Activated gamma-delta T cell treated with Interleukin-2 at 50 U/mL for 16 hours (primary cell): ENCODE measurements around the gene FLNB.
"Not testable (repeated sequence)": the region's sequence is repeated elsewhere in the genome, so short reads cannot be mapped to it uniquely, and the experiment has no call there.

Source experiments
- DNase-seq: peaks from one replicate; pipeline ENCODE4 v3.0.0-alpha.2; 2020

FLNB gene

DNA sequence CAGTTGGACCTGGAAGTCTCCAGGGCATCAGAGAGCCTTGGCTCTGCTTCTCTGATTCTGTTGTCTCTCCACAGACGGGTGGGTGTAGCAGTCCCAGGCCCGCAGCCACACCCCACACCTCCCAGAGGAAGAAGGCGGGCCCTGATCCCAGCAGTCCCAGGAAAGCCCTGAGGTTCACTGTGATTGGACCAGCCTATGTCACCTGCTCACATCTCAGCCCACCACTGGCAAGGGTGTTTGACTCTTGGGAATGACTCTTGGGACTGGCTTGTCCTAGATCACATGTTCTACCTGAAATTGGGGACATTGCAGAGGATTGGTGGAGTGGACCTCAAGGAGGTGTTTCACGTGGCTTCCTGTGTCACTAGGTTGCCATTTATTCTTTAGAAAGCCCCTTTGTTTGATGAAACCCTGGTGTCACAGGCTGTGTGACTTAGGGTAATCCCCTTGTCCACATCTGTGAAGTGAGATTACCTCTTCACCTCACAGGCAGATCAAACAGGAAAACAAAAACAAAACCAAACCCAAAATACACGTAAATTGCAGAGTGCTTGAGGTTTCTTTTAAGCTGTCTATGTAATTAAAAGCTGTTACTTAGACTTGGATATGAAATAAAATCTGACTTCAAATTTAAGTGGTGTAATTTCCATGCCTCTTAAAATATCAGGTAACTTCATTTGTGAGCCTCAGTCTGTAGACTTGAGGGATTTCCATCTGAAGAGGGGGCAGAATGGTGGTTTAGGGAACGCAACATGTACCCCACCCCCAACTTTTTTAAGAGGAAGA, 26.7 kb downstream of the FLNB start:
- no peak for DNase-seq

DNA sequence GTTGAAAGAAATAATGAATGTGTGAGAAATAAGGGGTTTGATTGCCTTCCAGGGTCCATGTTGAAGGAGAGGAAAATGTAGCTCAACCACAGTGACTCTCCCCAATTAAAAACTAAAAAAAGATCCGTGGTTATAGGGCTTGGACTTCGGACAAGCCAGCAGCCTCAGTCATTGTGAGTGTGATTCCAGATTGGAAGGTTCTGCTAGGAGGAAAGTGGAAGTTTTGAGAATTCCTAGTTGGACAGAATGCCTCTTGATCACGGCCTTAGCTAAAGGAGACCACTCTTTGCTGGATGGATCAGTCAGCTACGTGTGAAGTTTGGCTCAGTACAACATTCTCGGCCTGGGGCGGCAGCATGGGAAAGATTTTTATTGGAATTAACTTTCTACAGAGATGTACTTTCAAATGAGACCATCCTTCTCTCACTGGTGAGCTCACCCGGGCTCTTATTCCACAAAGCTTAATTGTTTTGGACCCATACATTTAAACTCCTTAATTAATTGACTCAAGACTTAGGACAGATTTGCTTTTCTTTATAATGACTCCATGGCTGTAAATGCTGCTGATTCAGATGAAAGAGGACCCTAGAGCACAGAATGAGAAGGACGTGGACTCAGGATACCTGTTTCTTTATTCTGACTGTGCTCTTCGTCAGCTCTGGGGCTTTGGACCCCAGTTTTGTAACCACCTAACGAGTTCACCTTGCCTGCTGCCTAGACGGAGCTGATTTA, 27.5 kb downstream of the FLNB start:
- no peak for DNase-seq

DNA sequence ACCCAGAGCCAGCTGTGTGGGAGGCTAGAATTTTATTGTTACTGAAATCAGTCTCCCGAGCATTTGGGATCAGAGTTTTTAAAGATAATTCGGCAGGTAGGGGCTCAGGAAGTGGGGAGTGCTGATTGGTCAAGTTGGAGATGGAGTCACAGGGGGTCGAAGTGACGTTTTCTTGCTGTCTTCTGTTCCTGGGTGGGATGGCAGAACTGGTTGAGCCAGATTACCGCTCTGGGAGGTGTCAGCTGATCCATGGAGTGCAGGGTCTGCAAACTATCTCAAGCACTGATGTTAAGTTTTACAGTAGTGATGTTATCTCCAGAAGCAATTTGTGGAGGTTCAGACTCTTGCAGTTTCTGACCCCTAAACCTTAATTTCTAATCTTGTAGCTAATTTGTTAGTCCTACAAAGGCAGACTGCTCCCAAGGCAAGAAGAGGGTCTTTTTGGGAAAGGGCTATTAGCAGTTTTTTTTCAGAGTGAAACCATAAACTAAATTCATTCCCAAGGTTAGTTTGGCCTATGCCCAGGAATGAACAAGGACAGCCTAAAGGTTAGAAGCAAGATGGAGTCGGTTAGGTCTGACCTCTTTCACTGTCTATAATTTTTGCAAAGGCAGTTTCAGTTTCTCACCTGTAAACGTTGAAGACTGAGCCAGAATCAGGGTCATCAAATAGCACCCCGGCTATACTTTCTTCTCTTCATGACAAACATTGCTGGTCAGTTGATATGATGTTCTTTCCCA, 28.2 kb downstream of the FLNB start:
- DNase-seq: no peak

DNA sequence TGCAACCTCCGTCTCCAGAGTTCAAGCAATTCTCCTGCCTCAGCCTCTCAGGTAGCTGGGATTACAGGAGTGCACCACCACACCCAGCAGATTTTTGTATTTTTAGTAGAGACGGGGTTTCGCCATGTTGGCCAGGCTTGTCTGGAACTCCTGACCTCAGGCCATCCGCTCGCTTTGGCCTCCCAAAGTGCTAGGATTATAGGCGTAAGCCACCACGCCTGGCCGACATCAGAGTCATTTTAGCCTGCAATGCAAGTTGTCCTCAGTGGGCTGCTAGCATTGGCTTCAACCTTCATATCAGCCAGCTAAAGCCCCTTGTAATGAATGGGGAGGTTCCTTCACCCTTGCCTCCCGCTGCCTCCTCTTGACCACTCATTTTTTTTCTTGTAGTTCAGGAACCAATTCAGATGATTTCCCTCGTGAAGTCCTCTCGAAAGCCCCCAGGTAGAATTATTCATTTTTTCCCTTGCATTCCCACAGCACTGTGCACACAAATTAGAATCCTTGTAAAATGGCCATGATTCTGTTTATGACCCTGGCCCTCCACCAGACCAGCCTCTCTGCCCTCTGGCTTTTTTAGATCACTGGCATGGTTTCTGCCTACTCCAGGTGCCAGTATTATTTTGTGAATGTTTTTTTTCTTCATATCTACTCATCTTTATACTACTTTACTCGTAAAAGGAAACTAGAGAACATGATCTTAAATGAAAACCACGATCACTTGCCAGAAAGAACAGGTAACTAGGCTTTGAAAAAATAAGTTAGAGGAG, 29.1 kb downstream of the FLNB start:
- DNase-seq: no peak

DNA sequence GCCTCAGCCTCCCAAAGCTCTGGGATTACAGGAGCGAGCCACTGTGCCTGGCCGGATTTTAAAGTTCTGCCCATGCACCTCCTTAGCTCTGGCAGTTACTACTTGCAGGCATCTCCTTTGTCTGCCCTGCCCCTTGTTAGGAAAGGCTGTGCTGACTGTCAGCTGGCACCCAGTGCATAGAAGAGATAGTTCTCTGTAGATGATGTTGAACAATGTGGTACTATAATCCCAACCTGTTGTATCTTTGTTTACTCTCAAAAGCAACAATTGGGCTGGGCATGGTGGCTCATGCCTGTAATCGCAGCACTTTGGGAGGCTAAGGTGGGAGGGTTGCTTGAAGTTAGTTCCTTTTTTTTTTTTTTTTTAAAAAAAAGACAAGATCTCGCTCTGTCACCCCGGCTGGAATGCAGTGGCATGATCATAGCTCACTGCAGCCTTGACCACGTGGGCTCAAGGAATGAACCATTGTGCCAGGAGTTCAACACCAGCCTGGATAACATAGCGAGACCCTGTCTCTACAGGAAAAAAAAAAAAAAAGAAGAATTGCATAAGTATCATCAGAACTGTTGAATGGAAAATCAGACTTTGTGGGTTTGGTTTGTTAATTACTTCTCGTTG, 30.6 kb downstream of the FLNB start:
- no peak for DNase-seq

DNA sequence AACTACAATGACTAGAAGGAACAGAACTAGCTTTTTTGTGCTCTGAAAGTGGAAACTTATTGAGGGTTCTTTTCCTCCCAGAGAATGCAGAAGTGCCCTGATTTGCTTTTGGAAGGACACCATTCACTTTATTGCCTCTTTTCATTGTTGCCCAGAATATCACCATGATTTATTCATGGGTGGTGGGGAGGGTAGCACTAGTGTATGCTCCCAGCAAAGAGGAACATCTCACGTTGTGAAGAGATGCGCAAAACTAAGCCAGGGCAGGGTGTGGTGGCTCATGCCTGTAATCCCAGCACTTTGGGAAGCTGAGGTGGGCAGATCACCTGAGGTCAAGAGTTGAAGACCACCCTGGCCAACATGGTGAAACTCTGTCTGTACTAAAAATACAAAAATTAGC, 31.4 kb downstream of the FLNB start:
- DNase-seq: no peak

DNA sequence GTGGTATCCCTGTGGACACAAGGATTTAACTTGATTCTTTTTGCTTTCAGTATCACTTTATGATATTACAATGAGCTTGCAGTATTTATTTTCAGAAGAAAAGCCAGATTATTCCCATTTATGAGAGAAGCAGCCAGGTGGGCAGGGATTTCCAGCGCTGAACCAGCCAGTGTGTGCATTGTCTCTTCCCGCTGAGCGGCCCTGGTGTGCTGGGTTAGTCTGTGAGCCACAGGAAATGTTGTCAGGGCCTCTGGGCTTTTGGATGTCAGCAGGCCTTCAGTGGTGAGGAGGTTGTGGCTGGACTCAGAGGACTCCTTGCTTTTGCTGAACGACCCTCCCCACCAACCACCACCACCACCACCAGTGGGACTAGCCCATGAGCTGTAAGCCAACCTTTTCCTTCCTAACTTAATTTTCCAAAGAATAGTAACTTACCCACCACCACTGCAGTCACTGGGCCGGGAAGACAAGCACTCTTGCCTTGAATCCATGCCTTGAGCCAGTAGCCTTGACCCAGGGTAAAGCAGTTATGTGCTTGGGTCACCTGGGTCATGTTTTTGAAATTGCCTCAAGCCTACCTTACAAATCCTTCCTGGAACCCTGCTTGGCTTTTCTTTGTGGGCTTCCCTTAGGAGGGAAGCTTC, 33.1 kb downstream of the FLNB start:
- no peak for DNase-seq

DNA sequence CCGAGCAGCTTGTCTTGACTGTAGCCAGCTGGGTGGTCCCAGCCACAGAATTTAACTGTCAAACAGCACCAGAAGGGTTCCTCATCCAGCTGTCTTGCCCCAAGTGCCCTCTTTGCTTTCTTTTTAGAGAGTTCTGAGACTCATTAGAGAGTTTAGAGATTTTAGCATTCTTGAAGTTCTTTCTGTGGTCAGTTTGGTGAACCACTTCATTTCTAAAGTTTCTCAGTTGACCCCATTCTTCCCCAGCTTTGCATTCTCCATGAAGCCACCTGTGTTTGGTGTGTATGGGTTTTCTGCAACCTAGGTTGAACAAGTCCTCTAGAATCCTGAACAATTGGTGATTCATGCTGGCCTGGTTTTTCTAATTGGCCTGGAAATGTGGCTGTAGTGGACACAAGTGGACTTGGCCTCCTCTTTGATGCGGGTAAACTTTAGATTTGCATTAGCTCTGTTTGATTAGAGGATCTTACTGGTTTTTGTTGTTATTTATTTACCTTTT, 33.7 kb downstream of the FLNB start:
- DNase-seq: no peak

DNA sequence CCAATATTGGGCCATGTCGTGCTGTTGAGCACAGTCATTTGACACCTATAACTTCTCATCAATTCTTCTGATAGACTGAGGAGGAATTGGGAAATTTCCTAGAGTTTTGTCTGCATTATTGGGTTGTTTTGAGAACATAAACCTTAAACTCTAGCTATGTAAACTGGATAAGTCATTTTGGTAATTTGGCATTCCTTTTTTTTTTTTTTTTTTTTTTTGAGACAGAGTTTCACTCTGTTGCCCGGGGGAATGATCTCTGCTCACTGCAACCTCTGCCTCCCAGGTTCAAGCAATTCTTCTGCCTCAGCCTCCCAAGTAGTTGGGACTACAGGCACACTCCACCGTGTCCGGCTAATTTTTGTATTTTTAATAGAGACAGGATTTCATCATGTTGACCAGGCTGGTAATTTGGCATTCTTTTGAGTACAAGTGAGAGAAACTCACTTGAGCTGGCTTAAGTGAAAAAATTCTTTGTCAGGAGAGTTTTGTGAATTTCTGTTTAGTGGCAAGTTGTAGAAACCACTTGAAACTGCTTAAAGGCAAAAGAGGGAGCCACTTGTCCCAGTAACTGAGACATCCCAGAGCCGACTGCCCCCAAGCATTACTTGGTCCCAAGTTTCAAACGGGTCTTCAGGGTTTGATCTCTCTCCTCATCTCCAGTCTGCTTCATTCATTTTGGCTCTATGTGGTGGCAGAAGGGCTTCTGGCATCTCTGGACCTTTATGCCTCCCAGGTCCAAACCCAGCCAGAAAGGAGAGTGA, 34.9 kb downstream of the FLNB start:
- DNase-seq: no peak

DNA sequence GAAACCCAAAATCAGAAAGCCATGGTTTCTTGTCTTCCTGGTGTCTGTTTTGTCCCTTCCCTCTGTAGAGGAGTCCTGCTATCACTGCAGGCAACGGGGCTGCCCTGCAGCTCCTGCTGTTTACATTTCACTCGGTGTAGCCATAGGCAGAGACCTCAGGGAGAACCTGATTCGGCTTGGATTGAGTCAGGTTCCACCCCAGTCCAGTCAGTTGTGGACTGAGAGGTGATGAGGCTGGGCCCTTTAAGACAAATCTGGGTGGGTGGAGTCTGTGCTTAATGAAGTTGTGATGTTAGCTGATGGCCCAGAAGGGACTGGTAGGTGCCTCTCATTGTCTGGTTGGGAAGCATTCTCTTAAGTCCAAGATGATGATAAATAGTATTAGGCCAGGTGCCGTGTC, 35.7 kb downstream of the FLNB start:
- DNase-seq: no peak

DNA sequence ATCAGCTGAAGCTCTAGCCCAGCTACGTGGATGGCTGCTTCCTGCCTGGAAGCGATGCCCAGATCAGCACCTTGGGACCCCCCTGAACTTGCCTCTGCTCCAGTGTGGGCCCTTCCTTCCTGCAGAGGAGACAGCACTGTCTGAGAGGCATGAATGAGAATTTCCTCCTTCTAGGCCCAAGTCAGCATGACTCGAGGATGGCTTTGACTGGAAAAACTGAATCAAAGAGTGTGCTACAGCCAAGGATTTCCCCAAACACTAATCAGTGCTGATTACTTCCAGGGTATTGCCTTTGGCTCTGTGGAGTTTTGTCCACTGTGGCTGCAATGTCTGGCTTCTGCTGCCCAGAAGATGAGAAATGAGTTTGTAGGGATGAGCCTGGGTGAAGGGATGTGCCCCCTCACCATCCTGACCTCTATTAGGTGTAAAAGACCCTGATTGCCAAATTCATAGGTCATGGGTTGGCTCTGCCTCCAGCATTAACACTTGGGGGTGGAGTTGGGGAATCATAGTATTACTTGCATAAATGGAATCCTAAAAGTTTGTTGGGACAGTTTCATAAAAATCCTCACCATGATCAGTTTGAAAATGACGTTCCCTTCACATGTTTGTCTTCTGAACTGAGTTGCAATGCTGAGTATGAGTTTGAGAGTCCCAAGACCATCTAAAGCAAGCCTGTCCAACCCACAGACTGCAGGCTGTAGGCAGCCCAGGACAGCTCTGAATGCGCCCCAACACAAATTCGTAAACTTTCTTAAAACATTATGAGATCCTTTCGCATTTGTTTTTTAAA, 36.7 kb downstream of the FLNB start:
- no peak for DNase-seq

DNA sequence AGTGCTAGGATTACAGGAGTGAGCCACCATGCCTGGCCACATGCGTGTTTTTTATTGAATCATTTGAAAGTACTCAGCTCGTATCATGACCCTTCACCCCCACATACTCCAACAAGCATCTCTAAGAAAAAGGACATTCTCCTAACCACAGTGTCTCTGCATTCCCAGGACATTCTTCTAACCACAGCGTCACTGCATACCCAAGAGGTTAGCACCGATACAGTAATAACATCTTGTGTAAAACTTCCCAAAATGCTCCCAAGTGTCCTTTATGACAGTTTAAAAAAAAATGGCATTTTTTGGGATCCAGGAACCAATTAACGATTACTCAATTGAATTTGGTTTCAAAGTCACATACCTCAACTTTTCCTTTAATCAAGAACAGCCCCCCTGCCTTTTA, 39.6 kb downstream of the FLNB start:
- no peak for DNase-seq

DNA sequence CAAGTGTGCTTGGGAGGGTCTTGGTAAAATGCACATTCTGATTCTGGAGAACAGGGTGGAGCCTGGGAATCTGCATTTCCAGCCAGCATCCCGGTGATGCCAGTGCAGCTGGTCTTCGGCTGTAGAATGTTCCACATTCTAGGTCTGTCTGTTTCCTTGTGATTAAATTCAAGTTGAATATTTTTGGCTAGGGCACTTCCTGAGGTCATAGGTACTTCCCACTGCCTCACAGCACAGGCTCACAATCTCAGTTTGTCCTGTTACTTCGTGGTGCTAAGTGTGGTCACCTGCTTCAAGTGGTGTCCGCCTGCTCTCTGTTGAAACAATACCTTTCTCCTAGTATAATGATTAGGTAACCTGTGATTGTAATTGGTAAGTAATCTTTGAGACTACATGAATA, 40.1 kb downstream of the FLNB start:
- DNase-seq: no peak

DNA sequence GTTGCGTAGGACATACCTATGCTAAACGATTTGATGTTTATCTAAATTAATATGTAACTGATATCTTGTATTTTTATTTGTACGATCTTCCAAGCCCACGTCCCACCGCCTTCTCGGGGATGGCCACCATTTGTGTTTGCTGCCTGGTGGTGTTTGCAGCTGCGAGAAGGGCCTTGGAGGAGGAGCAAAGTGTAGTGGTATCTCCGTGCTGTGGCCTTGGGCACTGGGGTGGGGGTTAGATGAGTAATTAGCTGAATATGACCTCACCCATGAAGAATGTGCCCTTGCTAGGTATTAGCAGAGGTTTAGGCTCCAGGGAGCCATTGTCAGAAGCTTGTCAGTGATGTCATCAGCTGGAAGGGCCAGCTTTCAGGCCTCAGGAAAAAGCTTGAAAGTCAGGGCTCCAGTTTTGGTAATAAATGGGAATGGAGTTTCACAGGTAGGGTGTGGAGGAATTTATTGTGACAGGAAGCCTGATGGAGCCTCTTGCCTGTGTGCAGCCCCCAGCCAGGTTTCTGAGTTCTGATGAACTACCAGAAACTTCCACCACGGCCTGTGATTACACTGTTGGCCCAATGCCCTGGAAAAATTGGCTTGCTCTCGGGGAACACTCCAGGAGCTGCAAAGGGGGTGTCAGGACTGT, 41.0 kb downstream of the FLNB start:
- no peak for DNase-seq

DNA sequence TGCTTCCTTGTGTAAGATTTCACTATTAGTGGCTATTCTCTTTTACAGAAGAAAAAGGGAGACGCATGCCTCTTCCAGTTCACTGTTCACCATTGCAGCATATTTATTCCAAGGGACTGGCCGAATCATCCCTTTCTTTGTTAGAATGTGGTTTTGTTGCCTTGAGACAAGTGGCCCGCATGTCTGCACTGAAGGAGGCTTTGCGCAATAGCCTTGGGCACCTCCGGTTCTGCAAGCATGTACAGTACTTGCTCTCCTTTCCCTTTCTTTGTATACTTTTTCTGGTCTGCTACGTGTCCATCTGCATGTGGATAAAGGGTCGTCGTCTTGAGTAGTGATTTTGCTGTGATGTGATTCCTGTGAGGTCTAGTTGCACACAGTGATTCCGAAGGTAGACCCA, 43.0 kb downstream of the FLNB start:
- DNase-seq: no peak

DNA sequence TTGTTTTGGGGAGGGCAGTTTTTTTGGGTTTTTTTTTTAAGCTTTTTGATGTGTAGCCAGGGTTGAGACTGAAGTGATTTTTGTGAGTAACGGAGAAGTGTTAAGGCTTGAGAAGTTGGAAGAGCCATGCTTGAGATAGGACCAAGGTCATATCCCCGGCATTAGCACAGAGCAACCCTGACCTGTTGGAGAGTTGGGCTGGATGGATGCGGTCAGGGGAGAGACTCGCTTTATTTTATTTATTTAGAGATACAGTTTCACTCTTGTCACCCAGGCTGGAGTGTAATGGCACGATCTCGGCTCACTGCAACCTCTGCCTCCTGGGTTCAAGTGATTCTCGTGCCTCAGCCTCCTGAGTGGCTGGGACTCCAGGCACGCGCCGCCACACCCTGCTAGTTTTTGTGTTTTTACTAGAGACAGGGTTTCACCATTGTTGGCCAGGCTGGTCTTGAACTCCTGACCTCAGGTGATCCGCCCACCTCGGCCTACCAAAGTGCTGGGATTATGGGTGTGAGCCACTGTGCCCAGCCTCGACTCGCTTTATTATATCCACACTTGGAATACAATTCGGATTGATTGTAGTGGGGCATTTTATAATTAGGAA, 43.5 kb downstream of the FLNB start:
- not testable (repeated sequence) for DNase-seq

DNA sequence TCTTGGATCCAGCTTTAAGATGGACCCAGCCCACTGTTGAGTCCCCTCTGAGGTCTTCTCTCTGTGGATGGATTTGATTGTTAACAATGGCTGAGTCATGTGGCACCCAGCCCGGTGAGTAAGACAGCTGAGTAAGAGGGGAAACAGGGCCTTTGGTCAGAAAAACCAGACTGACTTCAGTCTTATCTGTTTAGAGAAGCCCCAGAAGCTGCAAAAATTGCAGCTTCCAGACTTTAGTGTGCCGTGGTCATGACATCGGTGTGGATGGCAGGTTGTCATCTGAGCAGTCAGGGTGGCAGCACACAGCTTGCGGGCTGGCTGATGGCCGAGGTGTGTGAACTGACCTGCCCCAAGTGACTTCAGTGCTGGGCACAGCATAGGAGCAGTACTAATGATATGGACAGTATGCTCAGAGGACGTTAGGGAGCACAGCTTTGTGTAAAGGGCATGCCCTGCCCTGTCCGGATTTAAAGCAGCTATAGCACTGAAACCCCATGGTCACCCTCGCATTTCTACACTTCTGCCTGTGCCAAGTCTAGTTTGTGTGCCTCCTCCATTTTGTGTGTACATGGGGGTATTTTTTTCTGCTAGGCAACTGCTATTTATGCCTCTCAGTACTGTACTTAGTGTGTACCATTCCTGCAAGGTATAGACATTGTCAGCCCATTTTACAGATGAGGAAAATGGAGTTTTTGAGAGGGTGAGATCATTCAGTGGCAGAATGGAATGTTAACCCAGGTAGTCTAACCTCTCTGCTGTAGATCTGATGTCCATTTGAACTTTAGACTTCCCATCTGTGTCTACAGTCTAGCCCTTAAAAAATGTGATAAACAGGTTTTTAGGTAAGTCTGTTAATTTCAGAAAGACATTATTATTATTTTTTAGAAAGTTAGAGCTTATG, 44.4 kb downstream of the FLNB start:
- DNase-seq: no peak

DNA sequence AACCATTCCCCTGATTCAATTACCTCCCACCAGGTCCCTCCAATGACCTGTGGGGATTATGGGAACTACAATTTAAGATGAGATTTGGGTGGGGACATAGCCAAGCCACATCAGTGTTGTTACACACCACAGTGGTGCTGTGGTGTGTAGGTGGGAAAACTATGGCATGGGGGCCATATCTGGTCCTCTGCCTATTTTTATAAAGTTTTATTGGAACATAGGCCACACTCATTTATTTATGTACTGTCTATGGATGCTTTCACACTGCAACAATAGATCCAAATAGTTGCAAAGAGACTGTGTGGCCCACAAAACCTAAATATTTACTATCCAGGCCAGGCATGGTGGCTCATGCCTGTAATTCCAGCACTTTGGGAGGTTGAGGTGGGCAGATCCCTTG, 46.4 kb downstream of the FLNB start:
- DNase-seq: no peak
